Endothelial cell of umbilical vein (primary cell): ENCODE results near the gene CROT. TPM values are rescaled to one million over a fixed set of nuclear protein-coding genes. Genes with fewer than 3 reads are reported as not detected.

Experiments used
- BruUV-seq: library from RNA; stranded (reverse); fragments of 400-500 nt; replicated peaks from 2 replicates; lab custom pipeline; 2021; lab: Mats Ljungman, UMichigan
- CTCF ChIA-PET: fragments of 300-600, 350-600 bp; sonication (Branson Sonifier 250); formaldehyde crosslinking; loops from one replicate; lab custom pipeline; 2021; ENCODE audit warnings: antibody characterized with exemption, inconsistent platforms; lab: Charles Lee
- POLR2A ChIA-PET: fragments of 300-600, 350-600 bp; sonication (Branson Sonifier 250); formaldehyde crosslinking; loops from one replicate; lab custom pipeline; 2021; ENCODE audit warnings: antibody characterized with exemption, inconsistent platforms; lab: Charles Lee
- DNase-seq: peaks from one replicate; pipeline ENCODE4 v3.0.0-alpha.2; 2011; ENCODE audit warnings: low read depth, low spot score
- FAIRE-seq: peaks from 2 replicates; lab custom pipeline; 2011; peaks lifted over from hg19 to GRCh38; lab: Jason Lieb, UNC
- H2AFZ ChIP-seq: 2 replicates; pipeline ENCODE4 v1.6.0; 2012; ENCODE audit warnings: low read depth, low read length, control low read depth, inconsistent platforms
- H3K27ac ChIP-seq: 2 replicates; pipeline ENCODE4 v1.5.1; 2011; ENCODE audit warnings: low read depth, mild to moderate bottlenecking, control low read depth, low read length, moderate library complexity; ENCODE audit not compliant: insufficient read depth
- H3K27me3 ChIP-seq, 2 experiments: 2 replicates each; pipeline versions ENCODE4 v1.6.0 to v1.6.1; 2011; ENCODE audit warnings: low read length in 2 of 2, mixed read lengths in 1 of 2; ENCODE audit not compliant: control insufficient read depth in 2 of 2, insufficient read depth in 2 of 2
- H3K36me3 ChIP-seq, 2 experiments: 2 replicates in 1 of 2; 3 replicates in 1 of 2; pipeline ENCODE4 v1.5.1; 2011; ENCODE audit warnings: low read length in 2 of 2, mild to moderate bottlenecking in 1 of 2, moderate library complexity in 1 of 2; ENCODE audit not compliant: control insufficient read depth in 2 of 2, insufficient read depth in 2 of 2; ENCODE audit errors: extremely low read depth in 1 of 2
- H3K4me1 ChIP-seq: 3 replicates; pipeline ENCODE4 v1.5.1; 2011; ENCODE audit warnings: mild to moderate bottlenecking, low read length; ENCODE audit not compliant: control insufficient read depth, insufficient read depth; ENCODE audit errors: extremely low read depth
- H3K4me2 ChIP-seq: 2 replicates; pipeline ENCODE4 v1.6.1; 2011; ENCODE audit warnings: low read length, control low read depth, mixed read lengths; ENCODE audit not compliant: insufficient read depth
- H3K4me3 ChIP-seq, 3 experiments: fragments of 200-600 bp in 1 of 3; sonication (generic), shearing (Covaris generic) in 1 of 3; replicated peaks in 1 of 3; 2 replicates each; pipeline ENCODE4 v1.5.1; 2011 to 2016; ENCODE audit warnings: control low read depth in 3 of 3, low read length in 3 of 3, mild to moderate bottlenecking in 2 of 3, inconsistent platforms in 1 of 3, low read depth in 1 of 3, moderate library complexity in 1 of 3; ENCODE audit not compliant: insufficient read depth in 1 of 3
- H3K79me2 ChIP-seq: 2 replicates; pipeline ENCODE4 v1.6.0; 2012; ENCODE audit warnings: low read length, inconsistent platforms; ENCODE audit not compliant: control insufficient read depth, insufficient read depth
- H3K9ac ChIP-seq: replicated peaks from 2 replicates; pipeline ENCODE3; 2011; ENCODE audit warnings: low read length, control low read depth; ENCODE audit not compliant: insufficient read depth; ENCODE audit errors: extremely low read depth
- H3K9me1 ChIP-seq: replicated peaks from 3 replicates; pipeline ENCODE4 v1.6.0; 2011; ENCODE audit warnings: mild to moderate bottlenecking, low read length; ENCODE audit not compliant: control insufficient read depth, insufficient read depth; ENCODE audit errors: extremely low read depth
- H3K9me3 ChIP-seq: replicated peaks from 2 replicates; pipeline ENCODE4 v1.5.1; 2012; ENCODE audit warnings: low read length, inconsistent platforms; ENCODE audit not compliant: control insufficient read depth, insufficient read depth
- H4K20me1 ChIP-seq: replicated peaks from 2 replicates; pipeline ENCODE3; 2011; ENCODE audit warnings: mild to moderate bottlenecking, low read length; ENCODE audit not compliant: control insufficient read depth, insufficient read depth; ENCODE audit errors: extremely low read depth
- CTCF ChIP-seq, 2 donors: IDR thresholded peaks; 1 replicate in 1 of 2; 2 replicates in 1 of 2; pipeline ENCODE4 v1.5.1; 2011; ENCODE audit warnings: low read length in 2 of 2, mild to moderate bottlenecking in 2 of 2, moderate library complexity in 2 of 2, control low read depth in 1 of 2, inconsistent platforms in 1 of 2, low read depth in 1 of 2; ENCODE audit not compliant: insufficient read depth in 1 of 2; ENCODE audit errors: extremely low read depth in 1 of 2
- EZH2 ChIP-seq: IDR thresholded peaks from 2 replicates; pipeline ENCODE4 v1.6.1; 2012; ENCODE audit warnings: borderline replicate concordance, low read depth, mild to moderate bottlenecking, moderate library complexity, low read length, inconsistent platforms; ENCODE audit not compliant: severe bottlenecking
- FOS ChIP-seq: IDR thresholded peaks from 2 replicates; pipeline ENCODE4 v1.6.1; 2011; ENCODE audit warnings: mild to moderate bottlenecking, low read length, moderate library complexity, borderline replicate concordance; ENCODE audit not compliant: insufficient read depth
- GATA2 ChIP-seq: IDR thresholded peaks from 2 replicates; pipeline ENCODE4 v1.7.0; 2011; ENCODE audit warnings: low read depth, mild to moderate bottlenecking, moderate library complexity, mixed read lengths, low read length; ENCODE audit not compliant: insufficient read length, insufficient read depth
- JUN ChIP-seq: IDR thresholded peaks from 2 replicates; pipeline ENCODE4 v1.6.1; 2011; ENCODE audit warnings: borderline replicate concordance, low read depth; ENCODE audit not compliant: insufficient read length, insufficient read depth
- MAX ChIP-seq: IDR thresholded peaks from 2 replicates; pipeline ENCODE4 v1.6.1; 2011; ENCODE audit not compliant: insufficient read depth, insufficient read length
- MYC ChIP-seq: IDR thresholded peaks from one replicate; pipeline ENCODE4 v1.6.1; 2011; ENCODE audit warnings: mild to moderate bottlenecking, low read depth, low read length
- POLR2A ChIP-seq: IDR thresholded peaks from 2 replicates; pipeline ENCODE4 v1.6.1; 2012; ENCODE audit warnings: low read depth, mild to moderate bottlenecking, control low read depth, low read length
- POLR2AphosphoS5 ChIP-seq: IDR thresholded peaks from 2 replicates; pipeline ENCODE4 v1.6.1; 2012; ENCODE audit warnings: low read depth, mild to moderate bottlenecking, control low read depth, low read length, moderate library complexity; ENCODE audit not compliant: insufficient read depth
- dilution Hi-C: fragments of 300-500 bp; cut with MboI; formaldehyde crosslinking; loops from one replicate; pipeline ENCODE4 v1.15.0; 2019; ENCODE audit warnings: low sequenced_read_pairs; ENCODE audit not compliant: extremely low pct_ligation_motif_present
- intact Hi-C: fragments of 100-400 bp; cut with micrococcal nuclease; formaldehyde crosslinking; loops from one replicate; pipeline ENCODE4 v1.10.0; 2022
- polyA plus RNA-seq, 4 experiments: library from polyadenylated mRNA; depleted of rRNA in 3 of 4; stranded (reverse) in 3 of 4; unstranded in 1 of 4; fragments of >200 nt; gene quantifications; 2 replicates each; pipeline versions ENCODE4 v1.2.1 to v1.2.3, GENCODE V29; 2011 to 2012; ENCODE audit warnings: missing spikeins in 1 of 4
- total RNA-seq: library from RNA; stranded (reverse); gene quantifications from 2 replicates; pipeline ENCODE4 v1.2.3, GENCODE V29; 2021

The CROT gene
- total and polyA plus RNA-seq, 2 donors (not counting 3 experiments of a cell fraction or from before 2014, with no cell fraction given), result 3.3 to 6.6 TPM

GRCh38 chr7:87363342-87363741 lies 17.9 kb downstream of the CROT start:
- FAIRE-seq (no peak), DNase-seq (no peak)
- Histone ChIP-seq H3K9me1 (no peaks in the 10 kb centered on the region), H3K9me3 (no peaks in the 10 kb centered on the region), H3K79me2 (no peaks in the 10 kb centered on the region), H3K27ac (no peak overlapping the region), H3K36me3 (no peaks in the 10 kb centered on the region), H4K20me1 (no peaks in the 10 kb centered on the region), H3K27me3 (no peaks in the 10 kb centered on the region), H3K9ac (no peak overlapping the region), H3K4me2 (no peak overlapping the region), H3K4me1 (no peaks in the 10 kb centered on the region), H2AFZ (no peak overlapping the region), H3K4me3 (no peak overlapping the region)
- ChIA-PET CTCF (no interaction called here), POLR2A (no interaction called here)
- TF ChIP-seq MAX (no peak), GATA2 (no peak)
- intact Hi-C loops, result no loop called here
- no TSS peak for BruUV-seq
- dilution Hi-C loops, result no loop called here

- Histone ChIP-seq H4K20me1 (no peaks in the 10 kb centered on the region), H2AFZ (no peak overlapping the region), H3K4me1 (no peaks in the 10 kb centered on the region), H3K4me2 (no peak overlapping the region), H3K27me3 (no peaks in the 10 kb centered on the region), H3K9me3 (no peaks in the 10 kb centered on the region), H3K36me3 (no peaks in the 10 kb centered on the region), H3K79me2 (no peaks in the 10 kb centered on the region), H3K9ac (no peak overlapping the region), H3K4me3 (no peak overlapping the region), H3K27ac (no peak overlapping the region), H3K9me1 (no peaks in the 10 kb centered on the region)
- POLR2A ChIA-PET, result no interaction called here
- FAIRE-seq, result no peak
- no TSS peak for BruUV-seq
- no peak for DNase-seq
- intact Hi-C loops (no loop called here), dilution Hi-C loops (no loop called here)
- TF ChIP-seq CTCF (IDR thresholded peaks at IDR 0.05; ENCODE audit: extremely low read depth in 1 of 2, insufficient read depth in 1 of 2, low read depth in 1 of 2, low read length in 2 of 2) (no peak), EZH2 (no peak), FOS (no peak), MAX (no peak), GATA2 (no peak), POLR2A (no peak), POLR2AphosphoS5 (no peak), MYC (no peak), JUN (no peak)
- CTCF ChIA-PET, result no interaction called here
Measured at GRCh38 chr7:87364246-87364645, 18.8 kb downstream of the CROT start.
